GM21576 (cell line): ENCODE results near the gene TMEM123.

Source experiments
- ATAC-seq: cut with Tn5 transposase; IDR thresholded peaks from one replicate; pipeline ENCODE4 v1.9.1; 2021; ENCODE audit warnings: mild to moderate bottlenecking, moderate library complexity; ENCODE audit not compliant: unreplicated experiment

Gene TMEM123

DNA sequence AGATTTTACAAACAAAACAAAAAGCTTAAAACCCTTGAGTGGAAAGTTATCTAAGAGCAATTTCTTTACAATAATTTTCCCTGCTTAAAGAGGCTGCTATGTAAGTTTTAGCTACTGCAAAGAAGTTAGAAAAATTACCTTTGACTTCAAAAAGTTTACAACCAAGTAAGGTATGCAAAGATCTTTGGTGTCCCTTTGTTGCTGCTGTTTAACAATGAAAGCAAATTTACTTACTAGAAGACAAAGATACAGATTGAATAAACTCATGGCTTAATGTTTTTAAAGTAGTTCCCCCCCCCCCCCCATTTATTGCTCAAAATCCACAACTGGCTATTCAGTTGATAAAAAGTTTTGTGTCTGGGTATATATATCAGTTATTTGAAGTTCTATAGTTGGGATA lies 26.0 kb downstream of the TMEM123 start:
- ATAC-seq, result no peak

DNA sequence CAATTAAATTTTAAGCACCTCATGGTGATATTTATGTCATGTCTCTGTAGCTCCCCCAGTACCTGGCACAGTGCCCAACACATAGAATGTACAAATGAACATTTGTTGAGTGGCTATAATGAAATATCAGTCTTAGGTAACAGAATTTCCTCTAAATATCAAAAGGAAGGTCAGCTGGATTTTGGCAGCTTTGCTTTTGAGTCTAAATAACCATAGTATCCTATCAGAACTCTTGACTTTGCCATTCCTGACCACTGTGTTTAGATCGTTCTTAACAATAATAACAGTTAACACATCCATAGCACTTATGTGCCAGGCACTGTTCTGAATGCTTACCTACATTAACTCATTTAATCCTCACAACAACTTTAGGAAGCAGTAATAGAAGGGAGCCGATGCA lies 26.6 kb downstream of the TMEM123 start:
- no peak for ATAC-seq

GRCh38 chr11:102423936-102424335 lies 28.6 kb downstream of the TMEM123 start:
- no peak for ATAC-seq

DNA sequence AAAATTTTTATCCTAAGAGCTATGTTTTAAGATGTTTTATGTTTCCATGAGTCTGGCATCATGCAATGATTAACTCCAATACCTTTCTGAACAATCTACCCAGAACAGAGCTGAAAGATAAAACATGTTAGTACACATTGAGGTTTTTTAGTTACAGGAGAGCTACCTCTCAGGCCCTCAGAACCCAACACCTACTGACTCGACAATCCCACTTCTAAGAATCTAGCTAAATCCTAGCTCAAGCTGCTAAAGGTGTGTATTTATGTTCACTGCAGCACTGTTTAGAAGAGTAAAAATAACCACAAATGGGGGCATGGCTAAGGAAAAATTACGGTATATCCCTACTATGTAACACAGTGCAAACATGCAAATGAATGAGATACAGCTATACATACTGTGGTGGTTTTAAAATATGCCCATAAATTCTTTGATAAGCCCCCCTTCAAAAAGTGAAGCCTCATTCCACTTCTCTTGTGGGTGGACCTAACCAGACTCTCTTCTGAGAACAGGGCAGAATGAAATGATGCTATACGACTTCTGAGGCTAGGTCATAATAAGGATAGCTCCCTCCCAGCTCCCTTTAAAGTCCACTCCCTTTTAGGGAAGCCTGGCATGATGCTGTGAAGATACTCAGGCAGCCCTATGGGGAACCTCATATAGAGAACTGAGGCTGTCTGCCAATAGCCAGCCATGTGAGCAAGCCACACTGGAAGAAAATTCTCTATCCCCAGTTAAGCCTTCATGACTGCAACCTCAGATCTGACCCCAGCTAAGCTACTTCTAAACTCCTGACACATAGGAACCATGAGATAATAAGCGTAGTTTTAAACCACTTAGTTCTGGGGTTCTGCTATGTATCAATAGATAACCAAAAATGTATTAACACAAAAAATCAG lies 29.5 kb downstream of the TMEM123 start:
- no peak for ATAC-seq

DNA sequence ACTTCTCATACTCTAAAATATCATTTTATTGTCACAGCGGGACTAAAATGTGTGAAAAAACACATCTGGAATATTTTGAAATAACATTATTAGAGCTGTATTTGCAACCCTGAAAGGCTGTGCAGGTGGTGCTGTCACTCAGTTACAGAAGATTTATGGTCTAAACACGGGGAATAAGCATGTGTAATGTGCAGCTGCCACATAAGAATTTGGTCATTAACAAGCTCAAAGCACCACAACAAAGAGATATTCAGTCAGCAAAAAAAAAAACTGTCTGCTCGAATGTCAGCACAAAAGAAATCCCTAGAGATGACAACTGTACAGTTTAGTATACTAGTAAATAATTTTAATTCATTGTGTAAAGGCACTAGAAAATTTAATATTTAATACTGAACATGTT lies 31.3 kb downstream of the TMEM123 start:
- no peak for ATAC-seq

- peak; percentile 57 for ATAC-seq
Measured at GRCh38 chr11:102420547-102420946, 32.0 kb downstream of the TMEM123 start.

DNA sequence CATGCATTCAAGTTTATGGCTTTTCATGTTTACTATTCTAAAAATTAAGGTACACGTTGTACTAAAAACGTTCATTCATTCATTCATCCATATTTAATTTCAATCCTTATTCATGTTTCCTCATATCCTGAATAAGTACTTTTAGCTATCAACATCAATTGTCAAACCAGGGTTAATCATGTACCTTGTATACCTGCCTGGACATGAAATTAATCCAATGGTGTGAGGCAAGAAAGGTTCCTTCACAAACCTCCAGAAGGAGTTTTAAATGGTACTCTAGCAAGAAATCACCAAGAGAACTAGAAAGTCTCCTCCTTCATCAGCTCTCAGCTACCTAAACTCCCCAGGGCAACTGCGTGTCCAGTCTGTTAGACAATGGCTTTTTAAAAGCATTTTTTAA lies 33.4 kb downstream of the TMEM123 start:
- no peak for ATAC-seq

DNA sequence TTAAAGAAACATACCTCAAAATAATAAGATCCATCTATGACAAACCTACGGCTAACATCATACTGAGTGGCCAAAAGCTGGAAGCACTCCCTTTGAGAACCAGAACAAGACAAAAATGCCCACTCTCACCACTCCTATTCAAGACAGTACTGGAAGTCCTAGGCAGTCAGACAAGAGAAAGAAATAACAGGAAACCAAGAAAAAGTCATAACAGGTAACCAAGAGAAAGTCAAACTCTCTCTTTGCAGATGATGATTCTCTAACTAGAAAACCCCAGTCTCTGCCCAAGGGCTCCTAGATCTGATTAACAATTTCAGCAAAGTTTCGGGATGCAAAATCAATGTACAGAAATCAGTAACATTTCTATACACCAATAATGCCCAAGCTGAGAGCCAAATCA lies 35.6 kb downstream of the TMEM123 start:
- ATAC-seq, result no peak

DNA sequence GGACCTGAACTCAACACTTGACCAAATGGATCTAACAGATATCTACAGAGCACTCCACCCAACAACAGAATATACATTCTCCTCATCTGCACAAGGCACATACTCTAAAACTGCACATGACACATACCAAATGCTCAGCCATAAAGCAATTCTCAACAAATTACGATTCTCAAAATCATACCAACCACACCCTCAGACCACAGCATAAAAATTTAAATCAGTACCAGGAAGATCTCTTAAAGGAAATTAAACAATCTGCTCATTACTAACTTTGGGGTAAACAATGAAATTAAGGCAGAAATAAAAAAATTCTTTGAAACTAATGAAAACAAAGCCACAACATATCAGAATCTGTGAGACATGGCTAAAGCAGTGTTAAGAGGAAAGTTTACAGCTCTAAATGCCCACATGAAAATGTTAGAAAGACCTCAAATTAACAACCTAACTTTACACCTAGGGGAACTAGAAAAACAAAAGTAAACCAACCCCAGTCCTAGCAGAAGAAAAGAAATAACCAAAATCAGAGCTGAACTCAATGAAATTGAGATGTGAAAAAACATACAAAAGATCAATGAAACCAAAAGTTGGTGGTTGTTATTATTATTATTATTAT lies 37.2 kb downstream of the TMEM123 start:
- ATAC-seq, result no peak

- ATAC-seq, result no peak
Measured at GRCh38 chr11:102414559-102414958, 38.0 kb downstream of the TMEM123 start.

GRCh38 chr11:102413497-102413896 lies 39.1 kb downstream of the TMEM123 start:
- ATAC-seq, result no peak

DNA sequence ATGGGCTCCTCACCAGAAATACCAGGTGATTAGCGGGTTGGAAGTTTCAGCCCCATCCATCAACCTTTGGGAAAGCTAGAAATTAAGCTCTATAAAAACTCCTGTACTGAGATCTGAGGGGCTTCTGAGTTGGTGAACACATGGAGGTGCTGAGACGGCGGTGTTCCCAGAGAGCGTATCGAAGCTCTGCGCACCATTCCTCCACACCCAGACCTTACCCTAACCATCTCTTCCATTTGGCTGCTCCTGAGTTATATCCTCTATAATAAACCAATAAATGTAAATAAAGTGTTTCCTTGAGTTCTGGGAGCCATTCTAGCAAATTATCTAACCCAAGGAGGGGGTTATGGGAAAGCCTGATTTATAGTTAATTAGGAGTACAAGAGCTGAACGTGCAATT lies 41.4 kb downstream of the TMEM123 start:
- no peak for ATAC-seq

- ATAC-seq, result no peak
Measured at GRCh38 chr11:102410382-102410784, 42.2 kb downstream of the TMEM123 start.

- no peak for ATAC-seq
Measured at GRCh38 chr11:102408339-102408738, 44.2 kb downstream of the TMEM123 start.

GRCh38 chr11:102407901-102408300 lies 44.7 kb downstream of the TMEM123 start:
- no peak for ATAC-seq

- ATAC-seq, result no peak
Measured at GRCh38 chr11:102406099-102406498, 46.5 kb downstream of the TMEM123 start.

DNA sequence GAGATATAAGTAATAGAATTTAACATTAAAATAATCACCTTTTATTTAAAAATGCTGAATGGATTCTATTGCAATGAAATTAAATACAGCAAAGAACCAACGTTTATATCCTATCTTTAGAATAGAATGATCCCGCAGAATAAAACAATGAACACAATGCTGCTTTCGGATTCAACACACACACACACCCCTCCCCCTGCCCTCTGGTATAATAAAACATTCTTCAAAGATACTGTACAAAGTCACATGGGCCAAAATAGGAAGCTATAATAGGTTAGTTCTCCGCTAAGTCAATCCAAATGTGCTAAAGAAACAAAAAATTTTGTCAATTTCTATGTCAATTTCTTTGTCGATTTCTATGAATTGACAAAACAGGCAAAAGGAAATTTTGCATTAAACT lies 47.1 kb downstream of the TMEM123 start:
- no peak for ATAC-seq

DNA sequence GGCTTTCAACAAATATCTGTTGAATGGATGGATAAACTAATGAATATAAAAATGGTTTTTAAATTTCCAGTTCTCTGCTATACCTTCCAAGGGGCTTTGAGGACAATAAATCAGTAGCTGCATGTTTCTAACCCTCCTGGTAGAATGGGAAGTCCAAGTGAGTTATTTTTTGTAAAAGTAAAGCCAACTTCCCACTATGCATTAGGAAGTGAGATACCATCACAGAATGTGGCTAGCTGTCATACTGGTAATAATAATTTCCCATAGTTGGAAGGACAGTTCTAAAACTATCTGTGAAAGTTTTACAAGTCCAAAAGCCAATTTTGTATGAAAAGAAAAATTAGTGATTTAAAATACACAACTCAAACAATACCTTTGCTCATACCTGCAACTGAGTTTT lies 50.0 kb downstream of the TMEM123 start:
- ATAC-seq, result no peak

GRCh38 chr11:102401905-102402304 lies 50.7 kb downstream of the TMEM123 start:
- no peak for ATAC-seq

DNA sequence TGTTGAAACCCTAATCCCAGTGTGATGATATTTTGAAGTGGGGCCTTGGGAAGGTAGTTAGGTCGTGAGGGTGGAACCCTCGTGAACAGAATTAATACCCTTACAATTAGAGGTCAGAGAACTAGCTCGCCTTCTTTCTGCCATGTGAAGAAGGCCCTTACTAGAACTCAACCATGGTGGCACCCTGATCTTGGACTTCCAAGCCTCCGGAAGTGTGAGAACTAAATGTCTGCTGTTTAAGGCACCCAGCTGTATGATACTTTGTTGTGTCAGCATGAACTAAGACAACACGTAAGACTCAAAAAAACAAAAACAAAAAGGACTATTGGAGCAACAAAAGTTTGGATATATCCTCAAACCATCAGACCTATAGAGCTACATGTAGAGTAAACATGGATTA lies 52.0 kb downstream of the TMEM123 start:
- ATAC-seq, result no peak

DNA sequence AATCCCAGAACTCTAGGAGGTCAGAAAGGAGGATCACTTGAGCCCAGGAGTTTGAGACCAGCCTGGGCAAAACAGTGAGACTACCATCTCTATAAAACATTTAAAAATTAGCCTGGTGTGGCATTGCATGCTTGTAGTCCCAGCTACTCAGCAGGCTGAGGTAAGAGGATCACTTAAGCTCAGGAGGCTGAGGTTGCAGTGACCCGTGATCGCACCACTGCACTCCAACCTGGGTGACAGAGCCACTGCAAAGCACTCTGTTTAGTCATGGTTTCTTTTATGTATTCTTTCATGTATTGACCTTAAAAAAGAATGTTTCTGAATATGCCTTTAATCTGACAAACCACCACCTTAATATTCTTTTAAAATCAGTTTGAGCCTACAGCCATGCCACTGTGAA lies 53.4 kb downstream of the TMEM123 start:
- ATAC-seq, result no peak

DNA sequence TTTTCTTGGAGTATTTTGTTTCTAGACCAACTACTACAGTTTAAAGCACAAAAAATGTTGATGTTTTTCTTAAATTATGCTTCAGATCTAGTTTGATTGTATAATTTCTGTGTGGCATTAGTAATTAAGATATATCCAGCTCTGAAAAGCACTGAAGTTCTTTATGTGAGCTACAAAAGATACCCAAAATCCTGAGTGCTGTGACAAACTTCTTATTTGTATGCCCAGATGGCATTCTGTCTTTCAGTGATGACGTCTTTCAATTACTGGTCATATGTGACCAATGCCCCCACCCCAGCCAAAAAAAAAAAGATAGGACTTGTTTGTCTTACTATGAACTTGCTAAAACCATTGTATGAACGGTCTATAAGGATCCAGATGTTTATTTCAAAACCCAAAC lies 54.3 kb downstream of the TMEM123 start:
- no peak for ATAC-seq
